Astrocyte of the cerebellum (primary cell): ENCODE measurements around the gene STARD8.

Experiments used
- DNase-seq: peaks from one replicate; pipeline ENCODE4 v3.0.0-alpha.2; 2011; ENCODE audit warnings: low read depth
- H3K4me3 ChIP-seq: 2 replicates; pipeline ENCODE4 v1.5.1; 2011; ENCODE audit warnings: mild to moderate bottlenecking, low read depth, low read length, moderate library complexity
- in situ Hi-C: cut with HindIII; loops from 2 replicates; pipeline ENCODE4 v1.10.0; 2017; ENCODE audit warnings: low sequenced_read_pairs
- TF ChIP-seq, protein P1 (sequence below): IDR thresholded peaks from 2 replicates; pipeline ENCODE4 v1.5.1; 2012; ENCODE audit warnings: low read length, low read depth, moderate library complexity, mild to moderate bottlenecking; ENCODE audit errors: missing control alignments

The STARD8 gene

DNA sequence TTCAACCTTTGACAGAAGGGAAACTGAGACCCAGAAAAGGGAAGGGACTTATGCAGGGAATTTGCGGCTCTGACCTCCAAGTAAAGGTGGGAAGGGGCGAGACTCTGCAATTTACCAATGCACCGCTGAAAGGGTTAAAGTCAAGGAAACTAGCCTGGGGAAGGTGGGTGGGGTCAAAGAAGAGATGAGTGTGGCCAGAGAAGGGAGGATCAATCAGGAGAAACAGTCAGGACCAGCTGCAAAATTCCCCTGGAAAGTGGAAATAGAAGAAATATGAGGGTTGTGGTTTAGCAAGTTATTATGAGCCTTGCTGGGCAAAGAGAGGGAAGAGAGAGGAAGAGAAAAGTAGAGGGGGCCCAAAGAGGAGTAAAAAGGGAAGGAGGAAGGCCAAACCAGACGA lies 30.5 kb downstream of the STARD8 start:
- DNase-seq, result no peak
- in situ Hi-C loops, result no loop called here
- TF ChIP-seq, protein P1, sequence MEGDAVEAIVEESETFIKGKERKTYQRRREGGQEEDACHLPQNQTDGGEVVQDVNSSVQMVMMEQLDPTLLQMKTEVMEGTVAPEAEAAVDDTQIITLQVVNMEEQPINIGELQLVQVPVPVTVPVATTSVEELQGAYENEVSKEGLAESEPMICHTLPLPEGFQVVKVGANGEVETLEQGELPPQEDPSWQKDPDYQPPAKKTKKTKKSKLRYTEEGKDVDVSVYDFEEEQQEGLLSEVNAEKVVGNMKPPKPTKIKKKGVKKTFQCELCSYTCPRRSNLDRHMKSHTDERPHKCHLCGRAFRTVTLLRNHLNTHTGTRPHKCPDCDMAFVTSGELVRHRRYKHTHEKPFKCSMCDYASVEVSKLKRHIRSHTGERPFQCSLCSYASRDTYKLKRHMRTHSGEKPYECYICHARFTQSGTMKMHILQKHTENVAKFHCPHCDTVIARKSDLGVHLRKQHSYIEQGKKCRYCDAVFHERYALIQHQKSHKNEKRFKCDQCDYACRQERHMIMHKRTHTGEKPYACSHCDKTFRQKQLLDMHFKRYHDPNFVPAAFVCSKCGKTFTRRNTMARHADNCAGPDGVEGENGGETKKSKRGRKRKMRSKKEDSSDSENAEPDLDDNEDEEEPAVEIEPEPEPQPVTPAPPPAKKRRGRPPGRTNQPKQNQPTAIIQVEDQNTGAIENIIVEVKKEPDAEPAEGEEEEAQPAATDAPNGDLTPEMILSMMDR, result no peak
- no peak overlapping the region for H3K4me3 ChIP-seq

DNA sequence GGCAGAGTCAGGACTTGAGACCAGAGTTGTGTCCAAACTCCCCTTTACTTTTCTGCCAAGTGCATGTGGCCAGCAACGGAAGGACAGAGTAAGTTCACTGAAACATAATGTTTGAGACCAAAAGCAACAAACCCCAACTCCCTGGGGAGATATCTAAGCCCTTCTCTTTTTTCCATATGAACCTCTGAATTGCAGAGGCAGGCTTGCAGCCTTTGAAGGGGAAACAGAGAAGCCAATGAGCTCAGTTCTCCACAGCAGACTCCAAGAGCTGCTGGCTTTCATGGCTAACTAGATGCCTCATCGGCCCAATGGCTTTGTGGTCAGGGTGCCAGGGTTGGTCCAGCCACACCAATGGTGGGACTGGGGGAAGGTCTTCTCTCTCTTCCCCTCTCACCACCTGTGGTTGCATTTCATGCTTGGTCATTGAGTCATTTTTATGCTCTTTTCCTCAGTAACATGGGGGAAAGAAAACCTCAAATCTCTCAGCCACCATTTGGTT lies 34.0 kb downstream of the STARD8 start:
- in situ Hi-C loops, result no loop called here
- TF ChIP-seq, protein P1, result no peak
- DNase-seq, result peak; percentile 80
- H3K4me3 ChIP-seq, result no peak overlapping the region

DNA sequence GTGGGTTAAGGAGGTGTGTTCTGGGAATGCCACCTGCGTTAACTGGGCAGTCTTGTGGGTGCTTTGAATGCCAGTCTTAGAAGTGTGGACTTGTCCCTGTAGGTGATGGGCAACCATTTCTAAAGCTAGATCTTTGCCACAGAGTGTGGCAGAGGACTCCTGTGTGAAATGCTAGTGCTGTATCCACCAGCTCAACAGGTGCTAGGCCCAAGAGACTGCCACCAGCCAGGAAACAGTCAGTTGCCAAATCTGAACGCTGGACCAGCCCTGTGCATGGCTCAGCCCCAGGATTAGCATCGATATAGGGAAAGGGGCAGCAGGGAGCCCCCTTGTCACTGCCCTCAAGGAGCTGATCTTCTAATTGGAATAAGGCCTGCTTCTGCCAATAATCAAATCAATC lies 35.3 kb downstream of the STARD8 start:
- TF ChIP-seq, protein P1, result no peak
- in situ Hi-C loops, result no loop called here
- no peak overlapping the region for H3K4me3 ChIP-seq
- no peak for DNase-seq

DNA sequence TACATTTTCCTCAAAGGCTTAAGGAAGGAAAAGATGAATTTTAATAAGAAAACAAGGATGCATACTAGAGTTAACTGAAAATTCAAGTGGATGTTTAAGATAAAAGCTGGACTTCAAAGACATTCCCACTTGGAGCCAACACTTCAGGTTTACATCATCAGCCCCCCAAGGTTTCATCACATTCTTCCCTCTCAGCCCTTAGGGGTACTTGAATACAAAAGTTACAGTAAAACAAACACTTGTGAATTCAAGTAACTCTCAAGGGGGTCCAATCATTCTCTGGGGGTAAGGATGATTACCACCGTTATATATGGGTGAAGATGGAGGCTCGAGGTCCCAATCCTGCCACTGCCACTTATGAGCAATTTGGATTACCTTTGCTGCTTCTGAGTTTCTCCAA lies 36.1 kb downstream of the STARD8 start:
- no peak overlapping the region for H3K4me3 ChIP-seq
- no peak for DNase-seq
- TF ChIP-seq, protein P1, result no peak
- in situ Hi-C loops, result no loop called here

DNA sequence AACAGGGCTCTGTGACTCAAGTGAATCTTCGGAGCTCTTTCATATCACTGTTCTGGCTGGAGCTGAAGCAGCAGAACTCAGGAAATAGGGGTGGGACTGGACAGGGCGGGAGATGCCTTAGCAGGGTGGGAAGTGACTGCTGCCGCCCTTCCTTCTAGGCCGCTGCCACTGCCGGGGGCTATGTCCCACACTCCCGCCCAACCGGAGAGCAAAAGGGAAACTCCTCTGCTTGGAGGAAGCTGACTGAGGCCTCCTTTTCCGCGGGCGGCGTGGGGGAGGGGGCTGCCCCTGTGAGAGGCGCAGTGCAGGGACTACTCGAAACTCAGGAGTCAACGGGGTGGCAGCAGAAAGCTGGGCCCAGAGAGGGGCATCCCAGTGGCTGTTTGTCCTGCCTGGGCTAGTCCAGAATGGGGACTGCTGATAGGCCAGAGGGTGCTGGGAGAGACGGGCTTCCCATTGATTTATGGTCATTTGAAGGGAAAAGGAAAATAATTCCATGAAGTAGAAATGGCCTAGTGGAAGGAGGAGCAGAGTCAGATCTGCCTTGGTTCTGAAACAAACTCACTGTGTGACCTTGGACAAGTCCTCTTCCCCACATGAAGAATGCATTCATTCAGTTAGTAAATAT lies 36.9 kb downstream of the STARD8 start:
- in situ Hi-C loops, result no loop called here
- no peak for DNase-seq
- TF ChIP-seq, protein P1, result no peak
- H3K4me3 ChIP-seq, result no peak overlapping the region

DNA sequence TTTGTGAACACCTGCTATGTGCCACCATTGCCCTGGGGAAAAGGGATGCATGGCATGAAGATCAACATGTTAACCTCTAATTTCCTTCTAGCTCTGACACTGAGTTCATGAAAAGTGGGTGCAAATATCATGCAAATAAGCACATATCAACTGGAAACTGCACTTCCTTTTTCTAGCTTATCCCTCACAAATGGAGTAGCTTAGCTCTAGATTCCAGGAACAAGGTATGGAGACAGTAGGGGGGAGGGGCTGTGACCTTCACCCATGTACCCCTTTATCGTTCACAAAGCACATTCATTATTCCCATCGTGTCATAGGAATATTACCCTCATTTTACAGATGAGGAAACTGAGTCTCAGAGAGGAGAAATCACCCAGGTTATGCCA lies 37.4 kb downstream of the STARD8 start:
- TF ChIP-seq, protein P1, result no peak
- in situ Hi-C loops, result no loop called here
- no peak for DNase-seq
- H3K4me3 ChIP-seq, result no peak overlapping the region
